Lower lobe of right lung (tissue), 2 donors: ENCODE results near the gene MRTFA. TPM values are rescaled to one million over a fixed set of nuclear protein-coding genes. Genes with fewer than 3 reads are reported as not detected.

Source experiments
- ATAC-seq, 2 donors: fragments of 200-7000 bp; cut with Tn5 transposase; one replicate each; pipeline ENCODE4 v1.9.1; 2020 to 2022; ENCODE audit warnings: mild to moderate bottlenecking in 2 of 2, moderate library complexity in 2 of 2
- DNase-seq: peaks from one replicate; pipeline ENCODE4 v3.0.0-alpha.2; 2020
- H3K27ac ChIP-seq: fragments of 200-600 bp; one replicate; pipeline ENCODE4 v1.8.0; 2022
- H3K27me3 ChIP-seq: fragments of 200-600 bp; one replicate; pipeline ENCODE4 v1.8.0; 2022; ENCODE audit warnings: low read depth
- H3K36me3 ChIP-seq: fragments of 200-600 bp; one replicate; pipeline ENCODE4 v1.8.0; 2022; ENCODE audit warnings: mild to moderate bottlenecking
- H3K4me1 ChIP-seq: fragments of 200-600 bp; one replicate; pipeline ENCODE4 v1.8.0; 2022
- H3K4me3 ChIP-seq: fragments of 200-600 bp; one replicate; pipeline ENCODE4 v1.8.0; 2022; ENCODE audit warnings: mild to moderate bottlenecking
- H3K9me3 ChIP-seq: fragments of 200-600 bp; one replicate; pipeline ENCODE4 v1.8.0; 2022
- CTCF ChIP-seq: fragments of 200-600 bp; IDR thresholded peaks from one replicate; pipeline ENCODE4 v1.8.0; 2022; ENCODE audit warnings: antibody characterized with exemption, mild to moderate bottlenecking
- intact Hi-C: fragments of 100-400 bp; cut with DNase I; formaldehyde crosslinking; loops from one replicate; pipeline ENCODE4 v1.11.0; 2022
- total RNA-seq: library from RNA; stranded (reverse); fragmentation: NEBNext Ultra II Directional; extraction: Animal tissue kit (Norgen Biotek cat#: 25700); gene quantifications from one replicate; pipeline ENCODE4 v1.2.1, GENCODE V29; 2021
- donor health status: DM: no; HTN: yes; CAD: no; lungs with severe emphysema.

Gene MRTFA
- total RNA-seq, 1 donor from 2014 or later = 54.2 TPM

GRCh38 chr22:40436505-40437431 is 199.8 kb downstream of the MRTFA start:
- ATAC-seq = peak; percentile 65 to 71
- Histone ChIP-seq H3K4me3 (peak overlapping the region; percentile 33), H3K27ac (peak overlapping the region; percentile 50), H3K9me3 (no peaks in the 10 kb centered on the region), H3K27me3 (no peaks in the 10 kb centered on the region), H3K4me1 (peaks cover 61% of the 10 kb centered on the region), H3K36me3 (peaks cover 27% of the 10 kb centered on the region)
- TF ChIP-seq CTCF = peak; percentile 69
- intact Hi-C loops = loop anchor here (10.0 kb wide), 1 partner anchor 208 kb away; no protein-coding TSS in a partner anchor
- DNase-seq = no peak

- Histone ChIP-seq H3K4me3 (no peak overlapping the region), H3K4me1 (peaks cover 44% of the 10 kb centered on the region), H3K27me3 (no peaks in the 10 kb centered on the region), H3K9me3 (no peaks in the 10 kb centered on the region), H3K36me3 (peaks cover 40% of the 10 kb centered on the region), H3K27ac (no peak overlapping the region)
- intact Hi-C loops = loop anchor here (10.0 kb wide), 1 partner anchor 210 kb away; no protein-coding TSS in a partner anchor
- no peak for TF ChIP-seq CTCF
- no peak for DNase-seq
- no peak for ATAC-seq
These were observed 201.8 kb downstream of the MRTFA start for GRCh38 chr22:40434745-40435144.

- Histone ChIP-seq H3K27me3 (no peaks in the 10 kb centered on the region), H3K27ac (no peak overlapping the region), H3K4me3 (no peak overlapping the region), H3K36me3 (peaks cover 46% of the 10 kb centered on the region), H3K9me3 (no peaks in the 10 kb centered on the region), H3K4me1 (peaks cover 44% of the 10 kb centered on the region)
- TF ChIP-seq CTCF = no peak
- intact Hi-C loops = loop anchor here (10.0 kb wide), 1 partner anchor 211 kb away; no protein-coding TSS in a partner anchor
- ATAC-seq (no peak), DNase-seq (no peak)
These were observed 202.4 kb downstream of the MRTFA start for GRCh38 chr22:40434106-40434505.

GRCh38 chr22:40433416-40434090 is 203.0 kb downstream of the MRTFA start:
- H3K4me3 ChIP-seq = no peak overlapping the region
- H3K27me3 ChIP-seq = no peaks in the 10 kb centered on the region
- H3K36me3 ChIP-seq = peaks cover 52% of the 10 kb centered on the region
- DNase-seq = no peak
- no peak for ATAC-seq
- H3K27ac ChIP-seq = no peak overlapping the region
- no peaks in the 10 kb centered on the region for H3K9me3 ChIP-seq
- no peak for TF ChIP-seq CTCF
- H3K4me1 ChIP-seq = peaks cover 44% of the 10 kb centered on the region
- intact Hi-C loops = loop anchor here (10.0 kb wide), 1 partner anchor 211 kb away; no protein-coding TSS in a partner anchor

- Histone ChIP-seq H3K4me3 (no peak overlapping the region), H3K36me3 (peaks cover 61% of the 10 kb centered on the region), H3K27me3 (no peaks in the 10 kb centered on the region), H3K4me1 (peaks cover 40% of the 10 kb centered on the region), H3K27ac (no peak overlapping the region), H3K9me3 (no peaks in the 10 kb centered on the region)
- intact Hi-C loops = loop anchor here (10.0 kb wide), 1 partner anchor 212 kb away; no protein-coding TSS in a partner anchor
- ATAC-seq = no peak
- no peak for TF ChIP-seq CTCF
- no peak for DNase-seq
These were observed 203.9 kb downstream of the MRTFA start for GRCh38 chr22:40432625-40433024.
